Measurements from ENCODE around the gene FDPS.

FDPS gene

GRCh38 chr1:155294520-155295182 lies 14.0 kb upstream of the FDPS start:
- Histone ChIP-seq H3K27ac (ENCODE audit: poor library complexity, severe bottlenecking) (no peak overlapping the region), H3K36me3 (ENCODE audit: low read depth) (no peaks in the 10 kb centered on the region), H3K4me3 (ENCODE audit: severe bottlenecking) (no peak overlapping the region), H3K9me3 (ENCODE audit: severe bottlenecking) (no peaks in the 10 kb centered on the region), H3K27me3 (ENCODE audit: insufficient read depth, poor library complexity, severe bottlenecking) (peaks cover 7% of the 10 kb centered on the region), H3K4me1 (ENCODE audit: insufficient read depth, poor library complexity, severe bottlenecking) (no peaks in the 10 kb centered on the region)
- TF ChIP-seq, protein P1, sequence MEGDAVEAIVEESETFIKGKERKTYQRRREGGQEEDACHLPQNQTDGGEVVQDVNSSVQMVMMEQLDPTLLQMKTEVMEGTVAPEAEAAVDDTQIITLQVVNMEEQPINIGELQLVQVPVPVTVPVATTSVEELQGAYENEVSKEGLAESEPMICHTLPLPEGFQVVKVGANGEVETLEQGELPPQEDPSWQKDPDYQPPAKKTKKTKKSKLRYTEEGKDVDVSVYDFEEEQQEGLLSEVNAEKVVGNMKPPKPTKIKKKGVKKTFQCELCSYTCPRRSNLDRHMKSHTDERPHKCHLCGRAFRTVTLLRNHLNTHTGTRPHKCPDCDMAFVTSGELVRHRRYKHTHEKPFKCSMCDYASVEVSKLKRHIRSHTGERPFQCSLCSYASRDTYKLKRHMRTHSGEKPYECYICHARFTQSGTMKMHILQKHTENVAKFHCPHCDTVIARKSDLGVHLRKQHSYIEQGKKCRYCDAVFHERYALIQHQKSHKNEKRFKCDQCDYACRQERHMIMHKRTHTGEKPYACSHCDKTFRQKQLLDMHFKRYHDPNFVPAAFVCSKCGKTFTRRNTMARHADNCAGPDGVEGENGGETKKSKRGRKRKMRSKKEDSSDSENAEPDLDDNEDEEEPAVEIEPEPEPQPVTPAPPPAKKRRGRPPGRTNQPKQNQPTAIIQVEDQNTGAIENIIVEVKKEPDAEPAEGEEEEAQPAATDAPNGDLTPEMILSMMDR (IDR thresholded peaks at IDR 0.05; ENCODE audit: poor library complexity, severe bottlenecking): no peak
- ATAC-seq (ENCODE audit: low read depth): no peak
- DNase-seq (ENCODE audit: low spot score): no peak

DNA sequence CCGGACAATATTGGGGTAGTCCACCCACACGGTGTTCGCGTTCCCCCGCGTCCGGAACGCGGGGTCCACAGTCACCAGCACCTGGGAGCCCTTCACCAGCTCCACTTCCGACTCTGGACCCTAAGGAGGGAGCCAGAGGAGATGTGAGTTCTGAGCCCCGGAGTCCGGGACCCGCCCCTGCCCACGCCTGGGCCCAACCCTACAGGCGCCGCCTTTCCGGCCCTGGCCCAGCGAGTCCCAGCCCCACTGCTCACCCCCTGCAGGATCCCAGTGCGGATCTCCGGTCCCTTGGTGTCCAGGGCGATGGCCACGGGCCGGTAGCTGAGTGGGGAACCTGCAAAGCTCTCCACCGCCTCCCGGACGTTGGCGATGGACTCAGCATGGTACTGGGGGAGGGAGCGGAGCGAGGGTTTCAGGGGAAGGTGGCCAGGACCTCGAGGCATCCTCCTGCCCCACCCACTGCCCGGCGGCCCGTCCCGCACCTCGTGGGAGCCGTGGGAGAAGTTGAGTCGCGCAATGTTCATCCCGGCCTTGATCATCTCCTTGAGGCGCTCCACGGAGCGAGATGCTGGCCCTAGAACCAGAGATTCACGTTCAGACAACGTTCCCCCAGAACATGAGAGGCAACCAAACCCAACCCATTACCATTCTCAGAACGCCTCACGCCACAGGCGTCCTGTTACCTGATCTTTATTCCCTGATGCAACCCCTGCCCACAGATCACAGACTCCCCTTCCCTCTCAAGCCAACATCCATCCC lies 13.3 kb upstream of the FDPS start:
- no peaks in the 10 kb centered on the region for H3K4me1 ChIP-seq (ENCODE audit: insufficient read depth, poor library complexity, severe bottlenecking)
- no peak overlapping the region for H3K4me3 ChIP-seq (ENCODE audit: severe bottlenecking)
- DNase-seq (ENCODE audit: low spot score) (no peak), ATAC-seq (ENCODE audit: low read depth) (no peak; the same call in 2 of the 3 replicates)
- H3K9me3 ChIP-seq (ENCODE audit: severe bottlenecking): no peaks in the 10 kb centered on the region
- H3K36me3 ChIP-seq (ENCODE audit: low read depth): no peaks in the 10 kb centered on the region
- peaks cover 7% of the 10 kb centered on the region for H3K27me3 ChIP-seq (ENCODE audit: insufficient read depth, poor library complexity, severe bottlenecking)
- TF ChIP-seq, protein P1 (IDR thresholded peaks at IDR 0.05; ENCODE audit: poor library complexity, severe bottlenecking): no peak
- no peak overlapping the region for H3K27ac ChIP-seq (ENCODE audit: poor library complexity, severe bottlenecking)

DNA sequence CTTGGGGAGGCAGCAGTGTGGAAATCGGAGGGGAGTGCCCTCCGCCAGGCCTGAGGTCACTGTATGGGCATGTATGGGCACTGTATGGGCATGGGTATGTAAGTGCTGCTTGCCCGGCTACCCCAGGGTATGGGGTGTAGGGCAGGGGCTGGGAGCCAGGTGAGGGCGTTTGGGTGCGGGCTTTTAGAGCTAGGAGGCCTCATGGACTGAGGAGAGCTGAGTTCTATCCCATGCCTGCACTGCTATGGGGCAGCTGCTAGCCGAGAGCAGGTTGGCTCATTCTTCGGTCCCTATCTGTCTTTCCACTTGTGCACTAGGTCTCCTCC lies 12.8 kb upstream of the FDPS start:
- H3K4me3 ChIP-seq (ENCODE audit: severe bottlenecking): no peak overlapping the region
- H3K27ac ChIP-seq (ENCODE audit: poor library complexity, severe bottlenecking): no peak overlapping the region
- no peaks in the 10 kb centered on the region for H3K4me1 ChIP-seq (ENCODE audit: insufficient read depth, poor library complexity, severe bottlenecking)
- H3K27me3 ChIP-seq (ENCODE audit: insufficient read depth, poor library complexity, severe bottlenecking): peaks cover 7% of the 10 kb centered on the region
- no peak for DNase-seq (ENCODE audit: low spot score)
- TF ChIP-seq, protein P1 (IDR thresholded peaks at IDR 0.05; ENCODE audit: poor library complexity, severe bottlenecking): no peak
- ATAC-seq (ENCODE audit: low read depth): no peak; the same call in 2 of the 3 replicates
- no peaks in the 10 kb centered on the region for H3K9me3 ChIP-seq (ENCODE audit: severe bottlenecking)
- no peaks in the 10 kb centered on the region for H3K36me3 ChIP-seq (ENCODE audit: low read depth)

GRCh38 chr1:155296661-155297060 lies 12.0 kb upstream of the FDPS start:
- Histone ChIP-seq H3K36me3 (ENCODE audit: low read depth) (no peaks in the 10 kb centered on the region), H3K27me3 (ENCODE audit: insufficient read depth, poor library complexity, severe bottlenecking) (peaks cover 7% of the 10 kb centered on the region), H3K4me1 (ENCODE audit: insufficient read depth, poor library complexity, severe bottlenecking) (no peaks in the 10 kb centered on the region), H3K27ac (ENCODE audit: poor library complexity, severe bottlenecking) (no peak overlapping the region), H3K4me3 (ENCODE audit: severe bottlenecking) (no peak overlapping the region), H3K9me3 (ENCODE audit: severe bottlenecking) (no peaks in the 10 kb centered on the region)
- ATAC-seq (ENCODE audit: low read depth) (no peak), DNase-seq (ENCODE audit: low spot score) (no peak)
- TF ChIP-seq, protein P1 (IDR thresholded peaks at IDR 0.05; ENCODE audit: poor library complexity, severe bottlenecking): no peak

DNA sequence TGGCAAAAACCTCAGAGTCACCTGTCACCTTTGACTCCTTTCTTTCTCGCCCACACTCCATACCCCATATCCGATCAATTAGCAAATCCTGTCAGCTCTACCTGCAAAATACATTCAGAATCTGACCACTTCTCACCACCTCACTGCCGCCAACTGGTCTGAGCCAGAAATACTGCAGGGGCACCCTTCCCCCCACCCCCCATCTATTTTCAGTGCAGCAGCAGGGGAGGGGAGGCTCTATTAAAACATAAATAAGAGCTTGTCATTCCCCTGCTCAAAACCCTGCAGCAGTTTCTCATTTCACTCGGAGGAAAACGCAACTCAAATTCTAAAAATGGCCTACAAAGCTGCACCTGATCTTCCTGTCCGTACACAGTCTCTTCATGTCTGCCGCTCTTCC lies 11.3 kb upstream of the FDPS start:
- no peak for ATAC-seq (ENCODE audit: low read depth)
- Histone ChIP-seq H3K4me1 (ENCODE audit: insufficient read depth, poor library complexity, severe bottlenecking) (no peaks in the 10 kb centered on the region), H3K36me3 (ENCODE audit: low read depth) (no peaks in the 10 kb centered on the region), H3K4me3 (ENCODE audit: severe bottlenecking) (no peak overlapping the region), H3K27ac (ENCODE audit: poor library complexity, severe bottlenecking) (no peak overlapping the region), H3K27me3 (ENCODE audit: insufficient read depth, poor library complexity, severe bottlenecking) (peaks cover 7% of the 10 kb centered on the region), H3K9me3 (ENCODE audit: severe bottlenecking) (no peaks in the 10 kb centered on the region)
- TF ChIP-seq, protein P1 (IDR thresholded peaks at IDR 0.05; ENCODE audit: poor library complexity, severe bottlenecking): no peak
- no peak for DNase-seq (ENCODE audit: low spot score)

All from RWPE2 (cell line).